Measurements from ENCODE around the gene ATP5F1D. TPM values are rescaled to one million over a fixed set of nuclear protein-coding genes. Genes with fewer than 3 reads are reported as not detected.
A peak's percentile ranks its signal among the peaks of the same experiment; 100 is the strongest.

ATP5F1D gene
- total RNA-seq, 1 experiment from 2014 or later: 102 TPM

- no peaks in the 10 kb centered on the region for H3F3A ChIP-seq (ENCODE audit: low read length, unreplicated experiment)
- peak; percentile 92 for DNase-seq
- no TSS peak for BruUV-seq (replicated peaks)
- H3K4me1 ChIP-seq (ENCODE audit: insufficient read depth, low read length): peaks cover 52% of the 10 kb centered on the region
- H3K4me3 ChIP-seq (ENCODE audit: low read length): peak within 1 kb of the TSS; percentile 70
- no peaks in the 10 kb centered on the region for H3K9me2 ChIP-seq (replicated peaks; ENCODE audit: low read length)
- intact Hi-C loops (cut with micrococcal nuclease): loop anchor here (10.0 kb wide), 1 partner anchor 79 kb away; a partner anchor contains a TSS
- POLR2A ChIA-PET (ENCODE audit: unreplicated experiment): interaction anchor here (0.6 kb wide), 1 partner anchor 9 kb away, joined by 3 read pairs; no protein-coding TSS in a partner anchor
- ATAC-seq: peak; percentile 69
- no peaks in the 10 kb centered on the region for H3K27me3 ChIP-seq (ENCODE audit: low read length)
- peak within 1 kb of the TSS; percentile 92 for H3K9ac ChIP-seq (ENCODE audit: low read length)
- peak within 1 kb of the TSS; percentile 95 for H3K4me2 ChIP-seq (ENCODE audit: low read length)
- no peaks in the 10 kb centered on the region for H3K9me3 ChIP-seq (ENCODE audit: low read length)
- TF ChIP-seq EZH2 (IDR thresholded peaks at IDR 0.05; ENCODE audit: low read length, unreplicated experiment) (no peak), CTCF (conservative IDR thresholded peaks at IDR 0.05; ENCODE audit: low read depth, low read length) (no peak), EZH2phosphoT487 (IDR thresholded peaks at IDR 0.05; ENCODE audit: borderline replicate concordance, low read length) (no peak)
- no peaks in the 10 kb centered on the region for H4K20me1 ChIP-seq (ENCODE audit: low read length)
- H3K36me3 ChIP-seq (ENCODE audit: low read depth, low read length): peaks cover 6% of the 10 kb centered on the region; the same call in 1 of the 2 replicates
- H2AFZ ChIP-seq (ENCODE audit: low read length): peak within 1 kb of the TSS; percentile 57
- H3K27ac ChIP-seq (ENCODE audit: low read length): peak within 1 kb of the TSS; percentile 95
- CTCF ChIA-PET: interaction anchor here (1.0 kb wide), 1 partner anchor 31 kb away, joined by 5 read pairs; no protein-coding TSS in a partner anchor
- peaks cover 64% of the 10 kb centered on the region for H3K79me2 ChIP-seq (ENCODE audit: low read length)
These were observed 33.9 kb downstream of the ATP5F1D start, which contains the start of gene FAM174C for GRCh38 chr19:1275260-1275975. FAM174C (plus strand) TSS chr19:1275530; CDS start chr19:1275550, 20 bp downstream.

- DNase-seq (no peak), ATAC-seq (no peak)
- Histone ChIP-seq H3K4me3 (ENCODE audit: low read length) (peak overlapping the region; percentile 70), H3K27ac (ENCODE audit: low read length) (peak overlapping the region; percentile 95), H2AFZ (ENCODE audit: low read length) (peak overlapping the region; percentile 57), H3K4me1 (ENCODE audit: insufficient read depth, low read length) (peaks cover 45% of the 10 kb centered on the region), H3F3A (ENCODE audit: low read length, unreplicated experiment) (no peaks in the 10 kb centered on the region), H3K79me2 (ENCODE audit: low read length) (peaks cover 57% of the 10 kb centered on the region), H3K9me2 (replicated peaks; ENCODE audit: low read length) (no peaks in the 10 kb centered on the region), H3K4me2 (ENCODE audit: low read length) (peak overlapping the region; percentile 95), H3K27me3 (ENCODE audit: low read length) (no peaks in the 10 kb centered on the region), H3K9me3 (ENCODE audit: low read length) (no peaks in the 10 kb centered on the region), H3K36me3 (ENCODE audit: low read depth, low read length) (peaks cover 6% of the 10 kb centered on the region; the same call in 1 of the 2 replicates), H3K9ac (ENCODE audit: low read length) (peak overlapping the region; percentile 92), H4K20me1 (ENCODE audit: low read length) (no peaks in the 10 kb centered on the region)
- ChIA-PET CTCF (no interaction called here), POLR2A (ENCODE audit: unreplicated experiment) (no interaction called here)
- TSS peak; percentile 28 for BruUV-seq (replicated peaks)
- intact Hi-C loops (cut with micrococcal nuclease): loop anchor here (10.0 kb wide), 1 partner anchor 79 kb away; a partner anchor contains a TSS
- TF ChIP-seq EZH2phosphoT487 (IDR thresholded peaks at IDR 0.05; ENCODE audit: borderline replicate concordance, low read length) (no peak), EZH2 (IDR thresholded peaks at IDR 0.05; ENCODE audit: low read length, unreplicated experiment) (no peak), CTCF (conservative IDR thresholded peaks at IDR 0.05; ENCODE audit: low read depth, low read length) (no peak)
These were observed 34.6 kb downstream of the ATP5F1D start for GRCh38 chr19:1275976-1276627.

Measured in PC-3 (cell line).